Gastroesophageal sphincter (tissue), 4 donors: ENCODE measurements around the gene ZNF620. TPM values are rescaled to one million over a fixed set of nuclear protein-coding genes. Genes with fewer than 3 reads are reported as not detected.
"Not testable (repeated sequence)": the region's sequence is repeated elsewhere in the genome, so short reads cannot be mapped to it uniquely, and the experiment has no call there.

Experiments
- ATAC-seq: fragments of 150-250 bp; one replicate; pipeline ENCODE4 v1.9.1; 2016; ENCODE audit warnings: mild to moderate bottlenecking, moderate library complexity
- H3K27ac ChIP-seq, 4 donors: fragments of 200-600 bp; sonication (generic) in 3 of 4; 1 replicate in 3 of 4; 2 replicates in 1 of 4; pipeline ENCODE4 v1.5.1; 2016 to 2019
- H3K27me3 ChIP-seq: fragments of 200-600 bp; sonication (generic); one replicate; pipeline ENCODE4 v1.5.1; 2019
- H3K36me3 ChIP-seq, 2 donors: fragments of 200-600 bp; sonication (generic); one replicate each; pipeline ENCODE4 v1.5.1; 2019; ENCODE audit warnings: control low read depth in 1 of 2
- H3K4me1 ChIP-seq, 3 donors: fragments of 200-600 bp; sonication (generic); 1 replicate in 2 of 3; 2 replicates in 1 of 3; pipeline ENCODE4 v1.5.1; 2016 to 2019; ENCODE audit warnings: control low read depth in 2 of 3
- H3K4me3 ChIP-seq, 2 donors: fragments of 200-600 bp; sonication (generic); one replicate each; pipeline ENCODE4 v1.5.1; 2019; ENCODE audit warnings: mild to moderate bottlenecking in 1 of 2, moderate library complexity in 1 of 2
- H3K9me3 ChIP-seq, 3 donors: fragments of 200-600 bp; sonication (generic); one replicate each; pipeline ENCODE4 v1.5.1; 2017 to 2019; ENCODE audit warnings: control low read depth in 2 of 3
- EP300 ChIP-seq: sonication (generic); formaldehyde crosslinking; IDR thresholded peaks from one replicate; pipeline ENCODE4 v1.6.1; 2017; ENCODE audit warnings: antibody characterized with exemption, mild to moderate bottlenecking
- POLR2A ChIP-seq, 2 donors: fragments of 450-650 bp; IDR thresholded peaks; one replicate each; pipeline ENCODE4 v1.6.1; 2017; ENCODE audit warnings: antibody characterized with exemption in 2 of 2, mild to moderate bottlenecking in 2 of 2, moderate library complexity in 1 of 2
- POLR2AphosphoS5 ChIP-seq: sonication (generic); formaldehyde crosslinking; IDR thresholded peaks from one replicate; pipeline ENCODE4 v1.6.1; 2017; ENCODE audit warnings: antibody characterized with exemption
- WGBS, 2 donors: methylation state at CpG; one replicate each; pipeline ENCODE4 v1.1.5; 2018; ENCODE audit warnings: low coverage in 1 of 2; 5-methylcytosine and 5-hydroxymethylcytosine counted together
- total RNA-seq, 4 donors: library from RNA; depleted of rRNA; stranded (reverse); fragments of >200 nt; gene quantifications; one replicate each; pipeline ENCODE4 v1.1.0, GENCODE V29; 2016
- TF ChIP-seq, protein P1 (sequence below), 4 experiments: fragments of 200-600 bp in 2 of 4; fragments of 450-650 bp in 2 of 4; sonication (generic) in 1 of 4; IDR thresholded peaks; one replicate each; pipeline ENCODE4 v1.5.1; 2017 to 2019; ENCODE audit warnings: antibody characterized with exemption in 4 of 4, mild to moderate bottlenecking in 2 of 4, moderate library complexity in 2 of 4

The ZNF620 gene
- total RNA-seq, 4 donors from 2014 or later, result 3.4 to 7.0 (median 4.7) TPM

DNA sequence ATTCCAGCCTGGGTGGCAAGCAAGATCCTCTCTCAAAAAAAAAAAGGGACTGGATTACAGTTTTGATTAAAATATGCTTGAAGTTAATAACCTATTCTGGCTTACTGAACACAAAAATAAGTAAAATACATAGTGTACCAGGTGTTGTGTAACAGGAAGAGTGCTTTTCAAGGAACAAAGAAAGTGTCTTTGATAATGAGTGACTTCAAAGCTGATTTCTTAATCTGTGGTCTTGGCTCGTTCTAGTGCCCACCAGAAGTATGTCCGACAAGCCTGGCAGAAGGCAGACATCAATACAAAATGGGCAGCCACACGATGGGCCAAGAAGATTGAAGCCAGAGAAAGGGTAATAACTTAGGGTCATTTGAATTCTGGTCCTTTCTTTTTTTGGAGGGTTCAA, 44.7 kb upstream of the ZNF620 start:
- TF ChIP-seq EP300 (no peak), POLR2A (IDR thresholded peaks at IDR 0.05) (no peak), POLR2AphosphoS5 (no peak)
- TF ChIP-seq, protein P1, sequence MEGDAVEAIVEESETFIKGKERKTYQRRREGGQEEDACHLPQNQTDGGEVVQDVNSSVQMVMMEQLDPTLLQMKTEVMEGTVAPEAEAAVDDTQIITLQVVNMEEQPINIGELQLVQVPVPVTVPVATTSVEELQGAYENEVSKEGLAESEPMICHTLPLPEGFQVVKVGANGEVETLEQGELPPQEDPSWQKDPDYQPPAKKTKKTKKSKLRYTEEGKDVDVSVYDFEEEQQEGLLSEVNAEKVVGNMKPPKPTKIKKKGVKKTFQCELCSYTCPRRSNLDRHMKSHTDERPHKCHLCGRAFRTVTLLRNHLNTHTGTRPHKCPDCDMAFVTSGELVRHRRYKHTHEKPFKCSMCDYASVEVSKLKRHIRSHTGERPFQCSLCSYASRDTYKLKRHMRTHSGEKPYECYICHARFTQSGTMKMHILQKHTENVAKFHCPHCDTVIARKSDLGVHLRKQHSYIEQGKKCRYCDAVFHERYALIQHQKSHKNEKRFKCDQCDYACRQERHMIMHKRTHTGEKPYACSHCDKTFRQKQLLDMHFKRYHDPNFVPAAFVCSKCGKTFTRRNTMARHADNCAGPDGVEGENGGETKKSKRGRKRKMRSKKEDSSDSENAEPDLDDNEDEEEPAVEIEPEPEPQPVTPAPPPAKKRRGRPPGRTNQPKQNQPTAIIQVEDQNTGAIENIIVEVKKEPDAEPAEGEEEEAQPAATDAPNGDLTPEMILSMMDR (IDR thresholded peaks at IDR 0.05), result no peak
- 62 to 66% methylated on average over 3 of the region's 3 CpGs for WGBS, 2 donors
- Histone ChIP-seq H3K4me3 (no peak overlapping the region), H3K9me3 (no peaks in the 10 kb centered on the region), H3K4me1 (peaks cover 6 to 39% (median 23%) of the 10 kb centered on the region in 3 donors), H3K27ac (no peak overlapping the region), H3K27me3 (no peaks in the 10 kb centered on the region), H3K36me3 (peaks cover 3 to 80% of the 10 kb centered on the region in 2 donors)
- no peak for ATAC-seq

DNA sequence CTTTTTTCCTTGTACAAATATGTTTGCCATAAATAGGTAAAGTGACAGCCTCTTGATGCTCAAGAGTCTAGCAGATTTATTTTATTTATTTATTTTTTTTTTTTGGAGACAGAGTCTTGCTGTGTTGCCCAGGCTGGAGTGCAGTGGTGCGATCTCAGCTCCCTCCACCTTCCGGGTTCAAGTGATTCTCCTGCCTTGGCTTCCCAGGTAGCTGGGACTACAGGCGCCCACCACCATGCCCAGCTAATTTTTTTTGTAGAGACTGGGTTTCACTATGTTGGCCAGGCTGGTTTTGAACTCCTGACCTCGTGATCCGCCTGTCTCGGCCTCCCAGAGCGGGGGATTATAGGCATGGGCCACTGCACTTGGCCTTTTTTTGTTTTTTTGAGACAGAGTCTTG, 43.0 kb upstream of the ZNF620 start:
- 91 to 100% methylated on average over 3 to 7 of the region's 7 CpGs for WGBS, 2 donors
- H3K27ac ChIP-seq, H3K9me3 ChIP-seq, ATAC-seq, H3K4me3 ChIP-seq, H3K27me3 ChIP-seq: not testable (repeated sequence)
- H3K36me3 ChIP-seq, result peaks cover 3 to 88% of the 10 kb centered on the region in 2 donors
- peaks cover 6 to 32% (median 16%) of the 10 kb centered on the region in 3 donors for H3K4me1 ChIP-seq

DNA sequence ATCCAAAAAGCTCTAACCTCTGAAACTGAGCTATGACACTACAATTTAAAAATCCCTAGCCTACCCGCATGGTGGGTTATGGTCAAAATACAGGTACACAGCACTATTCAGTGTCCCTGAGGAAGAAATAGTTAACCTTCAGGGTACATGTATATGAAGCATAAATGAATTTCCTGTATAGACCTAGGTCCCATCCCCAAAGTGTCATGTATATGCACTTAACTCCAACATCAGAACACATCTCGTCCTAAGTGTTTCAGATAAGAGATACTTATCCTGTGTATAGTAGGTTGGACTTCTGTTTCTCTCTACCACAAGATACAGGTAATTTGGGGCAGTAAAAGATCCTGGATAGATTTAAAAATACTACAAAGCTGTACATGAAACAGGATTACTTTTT, 42.3 kb upstream of the ZNF620 start:
- H3K27me3 ChIP-seq, result no peaks in the 10 kb centered on the region
- TF ChIP-seq EP300 (no peak), POLR2A (IDR thresholded peaks at IDR 0.05) (no peak)
- WGBS, 2 donors, result 78 to 91% methylated on average over 2 of the region's 2 CpGs
- H3K27ac ChIP-seq, result no peak overlapping the region
- no peaks in the 10 kb centered on the region for H3K9me3 ChIP-seq
- ATAC-seq, result no peak
- H3K36me3 ChIP-seq, result peaks cover 3 to 83% of the 10 kb centered on the region in 2 donors
- H3K4me1 ChIP-seq, result peaks cover 0 to 25% (median 9%) of the 10 kb centered on the region in 3 donors
- H3K4me3 ChIP-seq, result no peak overlapping the region

DNA sequence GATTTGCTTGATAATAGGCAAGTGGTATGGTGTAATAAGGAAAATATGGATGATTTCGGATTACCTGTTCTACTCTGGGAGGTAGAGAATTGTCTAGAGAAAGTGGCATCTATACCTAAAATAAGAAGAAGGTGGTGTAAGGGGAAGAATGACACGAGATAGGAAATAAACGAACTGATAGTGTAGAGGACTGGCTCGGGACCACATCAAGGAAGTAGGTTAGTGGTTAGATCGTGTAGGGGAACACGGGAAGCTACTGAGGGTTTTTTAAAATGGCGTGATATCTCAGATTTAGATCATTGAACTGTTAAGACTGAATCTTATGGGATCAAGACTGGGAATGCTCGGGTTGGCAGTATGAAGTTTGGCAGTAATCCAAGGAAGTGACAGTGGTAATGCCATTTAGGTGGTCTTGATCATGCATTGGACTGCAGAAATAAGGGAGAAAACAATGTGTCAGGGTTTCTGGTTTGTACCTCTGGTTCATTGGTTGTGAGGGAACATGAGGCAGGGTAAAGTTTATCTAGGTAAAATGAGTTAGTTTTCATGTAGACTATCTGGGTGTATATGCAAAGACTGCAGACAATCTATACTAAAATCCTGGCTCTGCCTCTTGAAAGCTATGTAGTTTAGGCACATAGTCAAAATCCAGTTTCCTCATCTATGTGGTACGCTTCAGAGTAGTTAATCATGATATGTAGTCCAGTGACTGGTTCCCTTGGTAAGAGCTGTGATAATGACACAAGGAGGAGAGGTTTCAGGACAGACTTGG, 41.3 kb upstream of the ZNF620 start:
- TF ChIP-seq POLR2A (IDR thresholded peaks at IDR 0.05) (no peak), POLR2AphosphoS5 (no peak), EP300 (no peak)
- TF ChIP-seq, protein P1 (IDR thresholded peaks at IDR 0.05), result no peak
- no peak for ATAC-seq
- peaks cover 0 to 15% (median 0%) of the 10 kb centered on the region in 3 donors for H3K4me1 ChIP-seq
- 75 to 84% methylated on average over 7 of the region's 9 CpGs for WGBS, 2 donors
- H3K4me3 ChIP-seq, result no peak overlapping the region
- H3K27me3 ChIP-seq, result no peaks in the 10 kb centered on the region
- peaks cover 3 to 73% of the 10 kb centered on the region in 2 donors for H3K36me3 ChIP-seq
- H3K27ac ChIP-seq, result no peak overlapping the region
- no peaks in the 10 kb centered on the region for H3K9me3 ChIP-seq

DNA sequence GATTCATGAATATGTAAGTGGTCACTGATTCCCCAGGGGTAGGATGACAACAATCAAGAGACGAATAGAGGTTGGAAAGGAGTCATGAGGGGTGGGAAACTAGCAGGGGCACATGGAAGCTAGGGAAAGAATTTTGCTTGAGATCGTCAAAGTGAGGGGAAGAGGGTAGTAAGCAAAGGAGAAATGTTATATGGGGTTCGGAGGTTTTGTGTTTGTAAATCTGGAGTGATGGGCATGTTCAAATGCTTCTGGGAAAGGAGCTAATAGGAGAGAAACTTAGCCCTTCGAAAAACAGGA, 40.8 kb upstream of the ZNF620 start:
- ATAC-seq, result no peak
- Histone ChIP-seq H3K4me1 (peaks cover 0 to 10% (median 0%) of the 10 kb centered on the region in 3 donors), H3K27ac (no peak overlapping the region), H3K27me3 (no peaks in the 10 kb centered on the region), H3K9me3 (no peaks in the 10 kb centered on the region), H3K36me3 (peaks cover 3 to 68% of the 10 kb centered on the region in 2 donors), H3K4me3 (no peak overlapping the region)
- 63 to 71% methylated on average over 4 of the region's 4 CpGs for WGBS, 2 donors
- no peak for TF ChIP-seq POLR2AphosphoS5
- TF ChIP-seq, protein P1 (IDR thresholded peaks at IDR 0.05), result no peak
- TF ChIP-seq EP300, result no peak
- no peak for TF ChIP-seq POLR2A (IDR thresholded peaks at IDR 0.05)

DNA sequence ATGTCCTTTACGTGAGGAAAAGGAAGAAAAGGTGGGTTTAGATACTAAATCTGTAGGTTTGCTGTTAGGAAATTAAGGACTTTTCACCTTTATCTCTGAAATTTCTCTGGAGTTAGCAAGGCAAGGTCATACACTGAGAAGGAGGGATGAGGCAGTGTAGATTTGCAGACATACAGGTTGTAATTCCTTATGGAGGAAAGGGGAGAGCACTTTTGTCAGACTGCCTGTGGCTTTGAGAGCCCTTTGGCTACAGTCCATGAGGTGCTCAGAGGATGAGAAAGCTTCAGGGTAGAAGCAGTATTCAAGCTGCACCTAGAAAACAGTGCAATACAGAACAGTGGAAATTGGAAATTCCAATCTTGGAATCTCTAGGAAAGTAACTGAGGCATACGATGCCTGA, 40.4 kb upstream of the ZNF620 start:
- no peak for ATAC-seq
- Histone ChIP-seq H3K9me3 (no peaks in the 10 kb centered on the region), H3K36me3 (peaks cover 3 to 64% of the 10 kb centered on the region in 2 donors), H3K27ac (no peak overlapping the region), H3K4me3 (no peak overlapping the region), H3K27me3 (no peaks in the 10 kb centered on the region), H3K4me1 (peaks cover 0 to 6% (median 0%) of the 10 kb centered on the region in 3 donors)
- WGBS, 2 donors, result 67 to 76% methylated on average over 2 of the region's 2 CpGs
- TF ChIP-seq POLR2AphosphoS5 (no peak), EP300 (no peak), POLR2A (IDR thresholded peaks at IDR 0.05) (no peak)
- TF ChIP-seq, protein P1 (IDR thresholded peaks at IDR 0.05), result no peak
